ENCODE data around the gene THSD1.

The THSD1 gene, protein sequence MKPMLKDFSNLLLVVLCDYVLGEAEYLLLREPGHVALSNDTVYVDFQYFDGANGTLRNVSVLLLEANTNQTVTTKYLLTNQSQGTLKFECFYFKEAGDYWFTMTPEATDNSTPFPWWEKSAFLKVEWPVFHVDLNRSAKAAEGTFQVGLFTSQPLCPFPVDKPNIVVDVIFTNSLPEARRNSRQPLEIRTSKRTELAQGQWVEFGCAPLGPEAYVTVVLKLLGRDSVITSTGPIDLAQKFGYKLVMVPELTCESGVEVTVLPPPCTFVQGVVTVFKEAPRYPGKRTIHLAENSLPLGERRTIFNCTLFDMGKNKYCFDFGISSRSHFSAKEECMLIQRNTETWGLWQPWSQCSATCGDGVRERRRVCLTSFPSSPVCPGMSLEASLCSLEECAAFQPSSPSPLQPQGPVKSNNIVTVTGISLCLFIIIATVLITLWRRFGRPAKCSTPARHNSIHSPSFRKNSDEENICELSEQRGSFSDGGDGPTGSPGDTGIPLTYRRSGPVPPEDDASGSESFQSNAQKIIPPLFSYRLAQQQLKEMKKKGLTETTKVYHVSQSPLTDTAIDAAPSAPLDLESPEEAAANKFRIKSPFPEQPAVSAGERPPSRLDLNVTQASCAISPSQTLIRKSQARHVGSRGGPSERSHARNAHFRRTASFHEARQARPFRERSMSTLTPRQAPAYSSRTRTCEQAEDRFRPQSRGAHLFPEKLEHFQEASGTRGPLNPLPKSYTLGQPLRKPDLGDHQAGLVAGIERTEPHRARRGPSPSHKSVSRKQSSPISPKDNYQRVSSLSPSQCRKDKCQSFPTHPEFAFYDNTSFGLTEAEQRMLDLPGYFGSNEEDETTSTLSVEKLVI

DNA sequence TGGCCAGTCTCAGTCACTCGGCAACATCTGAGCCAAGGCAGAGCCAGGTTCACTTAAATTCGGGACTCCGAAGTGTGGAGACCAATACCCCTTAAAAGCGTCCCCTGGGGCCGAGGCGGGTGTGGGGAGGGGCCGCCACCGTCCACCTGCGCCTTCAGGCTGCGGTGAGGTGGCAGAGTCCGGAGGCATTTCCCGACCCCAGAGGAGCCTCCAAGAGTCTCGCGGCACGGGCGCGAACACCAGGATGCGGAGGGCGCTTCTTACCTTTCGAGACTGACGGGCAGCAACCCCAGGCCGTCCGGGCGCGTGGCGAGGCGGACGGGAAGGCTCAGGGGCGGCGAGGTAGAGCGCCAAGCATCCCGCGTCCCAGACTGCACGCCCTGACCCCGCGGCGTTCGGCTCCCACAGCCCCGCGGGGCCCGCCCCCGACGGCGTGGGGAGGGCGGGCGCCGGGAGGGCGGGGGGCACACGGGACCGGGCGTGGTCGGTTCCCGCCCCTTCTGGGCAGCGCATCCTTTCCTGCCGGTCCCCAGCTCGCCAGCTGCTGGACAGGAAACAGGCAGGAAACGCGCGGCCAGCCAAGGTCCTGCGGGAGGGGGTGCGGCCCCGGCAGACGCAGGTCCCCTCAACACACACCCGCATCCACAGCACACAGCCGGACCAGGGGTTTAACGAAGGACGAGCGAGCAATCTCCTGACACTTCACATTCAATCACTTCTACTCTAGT lies at the start of gene THSD1:
Gene THSD1, minus strand, starts transcription at position 406 of the 728 bp plus-strand sequence. CDS start 3,572 bp downstream, outside the sequence.
- no peak for DNase-seq (ENCODE audit: low read depth)

DNA sequence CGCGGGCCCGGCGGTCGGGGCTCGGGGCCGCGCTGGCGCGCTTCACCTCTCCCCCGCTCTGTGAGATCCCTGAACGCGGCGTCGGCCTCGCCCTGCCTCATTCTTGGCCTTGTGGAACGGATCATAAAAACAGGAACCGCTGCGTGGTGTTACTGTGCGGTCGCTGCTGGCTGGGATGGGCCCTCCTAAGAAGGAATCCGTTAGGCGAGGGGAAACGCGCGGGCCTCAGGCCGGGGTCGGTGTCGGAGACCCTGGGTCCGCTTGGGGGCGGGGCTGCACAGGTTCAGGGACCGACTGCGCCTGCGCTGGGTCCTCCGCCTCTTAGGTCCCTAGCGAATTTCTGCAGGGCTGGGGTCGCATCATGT lies 49.7 kb upstream of the THSD1 start:
- peak; percentile 61 for DNase-seq (ENCODE audit: low read depth)

DNA sequence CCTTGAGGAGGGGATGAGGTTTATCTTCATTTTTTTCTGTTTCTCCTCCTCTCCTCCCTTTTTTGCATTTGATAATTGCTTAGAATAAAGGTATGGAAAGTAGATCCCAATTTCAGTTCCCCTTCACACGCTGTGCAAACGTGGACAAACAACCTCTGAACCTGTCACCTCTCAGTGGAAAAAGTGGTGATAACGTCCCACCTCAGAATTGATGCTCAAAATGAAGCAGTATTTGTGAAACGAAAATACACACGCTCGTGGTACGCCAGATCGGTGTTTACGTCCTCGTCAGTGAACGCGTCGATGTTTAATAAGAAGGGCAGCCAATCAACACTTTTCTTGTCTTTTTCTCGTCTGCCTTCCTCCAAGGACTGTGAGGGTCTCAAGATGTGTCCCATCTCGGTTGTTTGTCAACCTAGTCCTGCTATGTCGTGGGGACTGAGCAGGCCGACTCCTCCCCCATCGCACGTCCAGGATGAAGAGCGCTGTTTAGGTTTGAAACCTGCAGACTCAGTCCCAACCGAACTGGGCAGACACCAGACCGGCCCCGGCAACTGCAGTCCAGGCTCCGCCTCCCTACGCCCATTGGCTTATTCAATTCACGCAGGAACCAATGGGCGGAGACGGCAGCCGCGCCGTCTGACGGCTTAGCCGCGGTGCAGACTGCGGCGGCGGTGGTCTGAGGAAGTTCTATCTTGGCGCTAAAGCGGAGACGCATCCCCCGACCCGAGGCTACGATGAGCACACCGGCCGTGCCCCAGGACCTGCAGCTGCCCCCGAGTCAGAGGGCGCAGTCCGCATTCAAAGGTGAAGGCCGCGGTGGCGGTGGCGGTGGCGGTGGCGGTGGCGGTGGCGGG lies 49.1 kb upstream of the THSD1 start, which contains the start of gene CKAP2:
Gene CKAP2, plus strand, starts transcription at position 659 of the 857 bp plus-strand sequence. Its CDS starts 79 bp downstream, at position 738.
- peak; percentile 85 for DNase-seq (ENCODE audit: low read depth)

DNA sequence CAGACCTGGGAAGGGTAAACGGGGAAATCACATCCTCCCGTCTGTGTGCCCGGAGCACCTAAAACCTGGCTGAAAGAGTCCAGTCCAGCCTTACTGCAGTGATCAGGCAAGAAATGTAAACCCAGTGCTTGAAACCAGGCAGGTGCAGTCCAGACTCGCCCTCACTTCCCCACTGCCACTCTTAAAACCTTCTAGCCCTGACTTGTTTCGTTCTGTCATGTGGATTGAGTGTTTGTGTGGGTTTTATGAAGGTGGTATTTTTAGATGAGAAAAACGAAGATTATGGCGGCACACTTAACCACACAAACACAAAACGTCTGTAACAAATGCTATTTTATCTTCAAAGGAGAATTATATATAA lies 48.5 kb upstream of the THSD1 start:
- DNase-seq (ENCODE audit: low read depth) = no peak

DNA sequence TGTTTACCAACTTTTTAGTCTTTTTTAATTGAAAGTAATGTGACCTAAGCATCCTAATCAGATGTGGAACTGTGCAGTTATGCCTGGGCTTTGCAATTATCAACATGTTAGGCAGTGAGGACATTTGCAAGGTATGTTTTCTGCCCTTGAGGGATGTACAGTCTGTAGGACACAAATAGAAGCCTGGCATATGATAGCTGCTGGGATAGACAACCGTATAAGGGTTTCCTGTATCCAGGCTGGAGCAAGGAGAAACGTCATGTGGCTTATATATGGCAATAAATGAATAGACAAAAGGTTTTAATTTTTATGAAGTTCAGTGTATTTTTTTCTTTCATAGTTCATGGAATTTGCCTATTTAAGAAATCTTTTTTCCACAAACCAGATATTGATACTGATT lies 46.5 kb upstream of the THSD1 start:
- DNase-seq (ENCODE audit: low read depth) = no peak

DNA sequence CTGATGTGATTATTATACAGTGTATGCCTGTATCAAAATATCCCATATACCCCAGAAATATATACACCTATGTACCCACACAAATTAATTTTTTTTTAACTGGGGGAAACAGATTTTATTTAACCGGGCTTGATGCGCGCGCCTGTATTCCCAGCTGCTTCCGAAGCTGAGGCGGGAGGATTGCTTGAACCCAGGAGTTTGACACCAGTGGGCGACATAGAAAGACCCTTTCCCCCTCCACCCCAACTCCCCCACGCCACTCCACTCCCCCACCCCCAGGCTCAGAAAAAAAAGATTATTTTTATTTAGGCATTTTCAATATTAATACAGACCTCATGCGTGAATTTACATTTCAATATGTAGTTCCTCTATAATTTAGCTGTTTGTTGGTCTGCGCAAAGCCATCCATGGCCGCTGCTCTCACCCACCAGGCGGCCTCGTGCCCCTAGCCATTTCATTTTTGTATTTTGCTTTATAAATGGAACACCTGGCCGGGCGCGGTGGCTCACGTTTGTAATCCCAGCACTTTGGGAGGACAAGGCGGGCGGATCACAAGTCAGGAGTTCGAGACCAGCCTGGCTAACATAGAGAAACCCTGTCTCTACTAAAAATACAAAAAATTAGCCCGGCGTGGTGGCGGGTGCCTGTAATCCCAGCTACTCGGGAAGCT lies 45.3 kb upstream of the THSD1 start:
- DNase-seq (ENCODE audit: low read depth) = no peak

DNA sequence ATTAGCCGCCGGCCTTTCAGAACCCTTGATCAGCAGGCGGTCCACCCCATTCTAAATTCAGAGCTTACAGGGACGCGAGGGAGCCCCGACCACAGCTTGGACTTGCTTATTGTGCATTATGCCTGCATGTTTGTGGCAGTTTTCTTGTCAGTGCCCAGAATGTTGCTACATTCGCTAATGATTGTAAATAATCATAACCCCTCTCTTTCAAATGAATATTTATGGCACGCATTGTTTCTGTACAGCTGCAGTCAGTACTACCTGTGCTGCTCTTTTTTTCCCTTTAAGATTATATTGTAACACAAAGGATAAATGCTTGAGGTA lies 44.8 kb upstream of the THSD1 start:
- no peak for DNase-seq (ENCODE audit: low read depth)

DNA sequence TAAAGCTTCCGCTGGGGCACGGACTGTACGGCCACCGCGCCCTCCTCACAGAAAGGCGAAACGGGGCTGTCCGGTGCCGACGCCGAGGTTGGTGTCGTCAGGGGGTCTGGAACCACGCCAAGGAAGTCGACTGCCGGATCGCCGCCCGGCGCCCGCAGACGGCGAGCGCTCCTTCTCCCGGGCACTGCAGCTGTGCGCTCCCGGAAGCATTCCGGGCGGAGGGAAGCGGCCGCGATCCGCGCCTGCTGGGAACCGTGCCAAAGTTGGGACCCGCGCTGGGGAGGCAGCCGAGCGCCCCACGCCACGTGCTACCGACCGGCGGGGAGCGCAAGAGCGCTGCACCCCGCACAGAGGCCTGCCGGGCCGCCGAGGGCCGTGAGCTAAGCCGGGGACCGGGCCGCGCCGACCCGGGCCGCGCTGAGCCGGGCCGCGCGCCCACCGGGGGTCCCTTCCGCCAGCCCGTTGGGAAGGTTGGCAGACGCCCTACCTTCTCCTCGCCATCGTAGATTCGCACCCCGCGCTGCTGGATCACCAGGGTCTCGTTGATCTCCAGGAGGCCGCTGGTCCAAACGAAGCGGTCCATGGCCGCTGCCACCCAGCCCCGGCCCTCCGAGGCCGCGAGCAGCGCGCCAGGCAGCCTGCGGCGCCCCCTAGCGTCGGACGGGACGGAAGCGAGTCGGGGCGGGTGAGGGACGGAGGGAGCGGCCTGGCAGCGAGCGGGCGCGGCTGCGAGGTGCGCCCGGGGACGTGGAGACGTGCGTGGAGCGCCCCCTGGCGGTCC lies 44.2 kb upstream of the THSD1 start, which contains the start of gene VPS36:
Gene VPS36, minus strand, starts transcription at position 623 of the 781 bp plus-strand sequence. Its CDS starts 40 bp downstream, at position 583.
- DNase-seq (ENCODE audit: low read depth) = peak; percentile 83

DNA sequence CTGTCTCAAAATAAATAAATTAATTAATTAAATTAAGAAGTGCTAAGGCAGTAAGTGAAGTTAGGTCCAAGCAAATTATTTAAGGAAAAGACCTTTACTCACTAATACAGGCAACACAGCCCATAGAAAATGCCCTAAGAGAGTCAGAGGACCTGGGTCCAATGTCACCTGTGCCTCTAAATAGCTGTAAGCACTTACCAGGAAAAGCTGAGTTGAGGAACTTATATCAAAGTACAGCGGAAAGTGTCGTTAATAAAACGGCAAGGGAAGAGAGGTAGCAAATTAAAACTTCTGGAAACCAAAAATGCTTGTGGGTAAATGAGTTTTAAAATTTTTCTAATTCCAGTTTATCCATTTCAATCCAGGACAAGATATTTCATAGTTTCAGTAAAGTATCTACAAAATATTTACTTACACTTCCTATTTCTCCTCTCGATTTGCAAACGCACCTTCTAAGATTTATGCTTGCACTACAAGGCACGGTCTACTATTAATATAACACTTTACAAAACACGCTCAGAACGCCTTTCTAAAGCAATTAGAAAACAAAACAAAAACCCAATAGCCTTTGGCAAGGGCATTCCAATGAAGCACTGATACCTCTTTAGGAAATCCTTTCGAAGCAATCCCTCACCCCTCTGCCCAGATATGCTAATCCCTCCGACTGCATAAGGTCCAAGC lies 43.5 kb upstream of the THSD1 start:
- DNase-seq (ENCODE audit: low read depth) = no peak

DNA sequence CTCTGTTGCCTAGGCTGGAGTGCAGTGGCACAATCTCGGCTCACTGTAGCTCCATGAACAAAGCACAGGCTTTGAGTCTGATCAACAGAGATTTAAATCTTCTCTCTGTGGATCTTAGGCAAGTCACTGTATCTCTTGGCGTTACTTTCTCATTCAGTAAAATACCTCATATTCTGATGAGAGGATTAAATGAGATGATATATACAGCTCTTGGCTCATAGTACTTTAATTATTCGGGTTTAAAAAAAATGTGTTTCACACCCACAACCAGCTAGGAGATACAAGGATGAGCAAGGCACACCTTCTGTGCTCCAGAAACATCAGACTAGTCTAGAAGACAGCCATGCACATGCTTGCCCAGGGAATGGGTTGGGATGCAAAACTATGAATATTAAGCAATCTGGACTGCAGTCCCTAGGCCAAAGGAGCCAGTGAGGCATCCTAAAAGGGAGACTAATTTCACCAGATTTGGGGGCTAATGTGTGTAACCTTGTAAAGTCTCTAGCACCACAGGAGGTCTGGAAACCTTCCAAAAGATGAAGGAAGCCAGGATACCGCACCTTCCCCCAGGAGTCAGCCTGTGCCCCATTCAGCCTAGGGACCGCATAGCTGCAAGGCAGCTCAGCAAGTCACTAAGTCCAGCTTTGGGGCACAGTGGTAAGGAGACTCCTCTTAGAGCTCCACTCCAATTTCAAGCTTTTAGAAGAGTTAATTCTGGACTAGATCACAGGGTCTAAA lies 42.0 kb upstream of the THSD1 start:
- no peak for DNase-seq (ENCODE audit: low read depth)

DNA sequence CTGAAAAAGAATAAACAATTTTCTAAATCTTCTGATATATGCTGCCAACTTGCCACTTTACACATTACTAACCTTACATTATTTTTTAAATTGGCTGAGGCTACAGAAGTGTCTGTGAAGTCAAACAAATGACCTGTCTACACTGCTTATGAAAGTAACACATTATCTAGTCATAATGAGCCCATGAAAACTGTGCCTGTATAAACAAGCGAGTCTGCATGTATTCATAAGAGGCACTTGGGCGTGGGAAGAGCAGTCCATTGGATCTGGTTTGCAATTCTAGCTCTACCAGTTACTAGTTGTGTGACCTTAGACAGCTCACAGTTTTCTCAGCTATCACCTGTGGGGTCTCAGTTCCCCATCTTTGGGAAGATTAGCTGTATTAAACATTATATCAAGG lies 41.4 kb upstream of the THSD1 start:
- no peak for DNase-seq (ENCODE audit: low read depth)

DNA sequence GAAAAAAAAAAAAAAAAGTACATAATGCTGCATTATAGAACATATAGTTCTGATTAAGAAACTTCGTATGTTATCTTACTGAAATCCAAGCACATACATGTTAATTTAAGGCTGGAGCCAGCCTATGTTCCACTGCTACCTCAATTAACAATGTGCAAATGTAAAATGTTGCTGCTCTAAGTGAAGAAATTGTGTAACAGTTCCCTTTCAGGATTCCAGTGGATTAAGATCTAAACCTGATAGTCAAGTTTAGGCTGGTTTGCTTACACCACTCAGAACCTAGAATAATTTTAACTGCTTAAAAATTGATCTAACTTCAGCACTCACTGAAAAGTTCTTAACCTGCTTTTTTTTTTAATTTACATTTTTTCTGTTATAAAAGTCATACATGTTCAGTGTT lies 40.3 kb upstream of the THSD1 start:
- DNase-seq (ENCODE audit: low read depth) = no peak

DNA sequence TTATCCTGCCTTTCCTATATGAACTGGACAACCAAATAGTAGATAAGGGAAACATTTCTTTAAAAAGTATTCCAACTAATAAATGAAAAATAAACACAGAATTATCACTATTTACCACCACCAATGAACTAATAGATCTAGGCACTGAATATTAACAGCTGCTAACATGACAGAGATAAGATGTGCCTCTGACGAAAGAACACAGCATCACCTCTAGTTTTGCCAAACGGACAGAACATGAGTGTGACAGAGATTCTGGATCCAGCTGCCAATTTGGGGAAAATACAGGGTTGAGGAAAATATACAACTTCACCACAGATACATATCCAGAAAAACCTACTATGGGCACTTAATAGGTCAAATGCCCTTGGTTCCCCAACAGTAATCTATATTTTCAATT lies 26.5 kb upstream of the THSD1 start:
- no peak for DNase-seq (ENCODE audit: low read depth)

DNA sequence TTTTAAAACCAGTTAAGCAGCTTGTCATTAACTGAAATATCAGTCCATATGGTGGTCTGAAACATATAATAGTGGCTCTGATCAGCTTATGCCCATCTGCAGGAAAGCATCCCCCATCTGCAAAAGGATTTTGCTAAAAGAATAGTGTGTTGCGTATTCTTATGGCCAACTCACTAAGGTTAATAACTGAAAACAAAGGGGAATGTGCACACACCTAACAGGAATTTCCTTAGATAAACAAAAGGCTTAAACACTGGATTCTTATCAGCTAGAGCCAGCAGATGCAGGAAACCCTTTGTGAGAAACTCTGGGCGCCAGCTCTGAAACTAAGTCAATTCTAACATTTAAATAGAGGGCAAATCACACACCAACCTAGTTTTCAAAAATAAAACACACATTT lies 22.3 kb upstream of the THSD1 start:
- no peak for DNase-seq (ENCODE audit: low read depth)

DNA sequence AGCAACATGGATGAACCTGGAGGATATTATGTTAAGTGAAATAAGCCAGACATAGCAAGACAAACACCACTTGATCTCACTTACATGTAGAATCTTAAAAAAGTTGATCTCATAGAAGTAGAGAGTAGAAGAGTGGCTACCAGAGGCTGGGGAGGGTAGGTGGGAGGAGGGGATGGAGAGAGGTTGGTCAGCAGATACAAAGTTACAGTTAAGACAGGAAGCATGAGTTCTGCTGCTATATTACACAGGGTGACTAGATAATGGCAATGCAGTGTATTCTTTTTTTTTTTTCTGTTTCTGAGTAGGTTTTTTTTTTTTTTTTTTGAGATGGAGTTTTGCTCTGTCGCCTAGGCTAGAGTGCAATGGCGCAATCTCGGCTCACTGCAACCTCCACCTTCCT lies 15.2 kb upstream of the THSD1 start:
- no peak for DNase-seq (ENCODE audit: low read depth)

DNA sequence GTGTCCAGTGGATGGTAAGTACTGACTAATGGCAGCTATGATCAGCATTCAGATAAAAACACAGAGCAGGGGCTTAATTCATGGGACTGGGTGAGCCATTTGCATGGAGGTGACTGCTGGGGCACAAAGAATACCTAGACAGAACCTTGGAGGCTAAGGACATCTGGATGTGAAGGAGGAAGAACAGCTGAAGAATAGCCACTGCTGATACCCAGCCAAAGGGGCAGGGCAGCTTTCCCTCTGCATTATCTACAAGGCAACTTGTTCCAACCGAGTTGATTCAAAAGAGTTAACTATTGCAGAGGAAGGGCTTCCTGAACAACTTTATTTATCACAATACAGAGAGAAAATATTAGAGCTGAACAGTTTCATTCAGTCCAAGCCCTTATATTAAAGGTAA lies 13.1 kb upstream of the THSD1 start:
- DNase-seq (ENCODE audit: low read depth) = no peak

DNA sequence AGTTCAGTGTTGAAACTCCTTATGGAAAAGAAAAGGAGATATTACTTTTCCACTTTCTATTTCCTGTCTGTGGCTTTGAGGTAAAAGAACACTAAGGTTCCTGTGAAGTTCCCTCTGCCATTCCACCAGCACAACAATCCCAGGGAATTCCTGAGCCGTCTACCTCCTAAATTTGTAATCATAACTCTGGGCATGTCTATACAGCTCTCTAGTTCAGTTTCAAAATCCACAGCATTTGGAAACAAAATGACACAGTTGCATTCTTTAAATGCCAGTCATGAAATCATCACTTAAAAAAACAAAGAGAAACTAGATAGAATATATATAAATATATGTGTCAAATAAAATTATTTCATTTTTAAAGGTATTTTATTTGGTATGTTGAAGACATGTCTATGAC lies 9.0 kb upstream of the THSD1 start:
- DNase-seq (ENCODE audit: low read depth) = no peak

DNA sequence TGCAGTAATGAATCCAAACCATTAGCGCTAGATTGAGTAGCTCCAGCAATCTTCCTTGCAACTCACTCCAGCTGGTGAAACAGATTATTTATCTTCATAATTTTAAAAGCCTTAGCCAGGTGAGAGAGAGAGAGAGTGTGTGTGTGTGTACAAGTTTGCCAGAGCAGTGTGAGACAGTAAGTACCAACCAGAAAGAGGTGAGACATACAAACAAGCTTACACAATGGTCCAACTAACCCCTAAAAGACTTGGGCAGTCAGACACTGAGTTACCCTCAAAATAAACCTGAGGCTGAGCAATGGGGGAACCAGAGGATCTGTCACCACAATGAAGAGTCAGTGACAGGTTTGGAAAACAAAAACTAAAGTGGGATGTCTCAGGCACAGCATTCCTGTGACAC lies 8.1 kb upstream of the THSD1 start:
- no peak for DNase-seq (ENCODE audit: low read depth)

DNA sequence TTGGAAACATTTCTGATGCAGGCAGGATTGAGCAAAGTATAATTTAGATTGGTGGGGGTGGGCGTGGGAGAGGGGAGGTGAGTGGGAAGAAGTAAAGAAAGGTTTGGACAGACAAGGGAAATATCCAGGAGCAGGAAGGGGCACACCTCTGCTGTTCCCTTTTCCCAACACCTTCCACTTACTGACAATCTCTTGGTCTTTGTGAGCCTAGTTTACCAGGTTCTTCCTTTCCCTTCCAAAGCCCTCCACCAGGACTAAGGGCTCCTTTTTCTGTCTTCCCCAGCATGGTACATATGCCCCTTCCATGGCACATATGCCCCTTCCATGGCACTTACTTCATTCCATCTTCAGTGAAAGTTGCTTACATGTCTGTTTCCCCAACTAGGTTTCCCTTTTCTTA lies 6.2 kb upstream of the THSD1 start:
- DNase-seq (ENCODE audit: low read depth) = no peak
